GM23338 (cell line): ENCODE results near the gene GTF3C1. TPM values are rescaled to one million over a fixed set of nuclear protein-coding genes. Genes with fewer than 3 reads are reported as not detected.

Experiments
- ATAC-seq: fragments of 200-7000 bp; cut with Tn5 transposase; 3 replicates; pipeline ENCODE4 v1.9.1; 2020
- DNase-seq: peaks from one replicate; pipeline ENCODE4 v3.0.0-alpha.2; 2015; ENCODE audit warnings: low spot score
- H2AFZ ChIP-seq: fragments of 200-600 bp; sonication (generic); 2 replicates; pipeline ENCODE4 v1.8.0; 2016; ENCODE audit warnings: antibody characterized with exemption, mild to moderate bottlenecking, moderate library complexity
- H3F3A ChIP-seq: fragments of 200-600 bp; sonication (generic); replicated peaks from 2 replicates; pipeline ENCODE4 v1.8.0; 2017; ENCODE audit warnings: antibody characterized with exemption, mixed run types, low read depth
- H3K27ac ChIP-seq: fragments of 200-600 bp; sonication (generic); 2 replicates; pipeline ENCODE4 v1.6.1; 2016; ENCODE audit warnings: low read depth
- H3K27me3 ChIP-seq: fragments of 200-600 bp; sonication (generic); 2 replicates; pipeline ENCODE4 v1.8.0; 2016; ENCODE audit warnings: mild to moderate bottlenecking, mixed run types, moderate library complexity; ENCODE audit not compliant: insufficient read depth
- H3K36me3 ChIP-seq: fragments of 200-600 bp; sonication (generic); 2 replicates; pipeline ENCODE4 v1.8.0; 2016; ENCODE audit warnings: mild to moderate bottlenecking; ENCODE audit not compliant: insufficient read depth
- H3K4me1 ChIP-seq: fragments of 200-600 bp; sonication (generic); 2 replicates; pipeline ENCODE4 v1.8.0; 2016; ENCODE audit warnings: mild to moderate bottlenecking, moderate library complexity; ENCODE audit not compliant: insufficient read depth
- H3K4me2 ChIP-seq: fragments of 200-600 bp; sonication (generic); 2 replicates; pipeline ENCODE4 v1.7.1; 2017; ENCODE audit warnings: mixed run types
- H3K4me3 ChIP-seq: fragments of 200-600 bp; sonication (generic); 2 replicates; pipeline ENCODE4 v1.6.1; 2016; ENCODE audit warnings: mixed run types
- H3K79me2 ChIP-seq: fragments of 200-600 bp; sonication (generic); replicated peaks from 2 replicates; pipeline ENCODE4 v1.8.0; 2017; ENCODE audit warnings: mild to moderate bottlenecking; ENCODE audit not compliant: insufficient read depth
- H3K9me2 ChIP-seq: fragments of 200-600 bp; sonication (generic); 2 replicates; pipeline ENCODE4 v1.8.0; 2017; ENCODE audit not compliant: insufficient read depth
- H4K20me1 ChIP-seq: fragments of 200-600 bp; sonication (generic); replicated peaks from 2 replicates; pipeline ENCODE4 v1.8.0; 2017; ENCODE audit warnings: mild to moderate bottlenecking; ENCODE audit not compliant: insufficient read depth
- H3K27ac Mint-ChIP-seq: 2 replicates; pipeline ENCODE4 v1.8.0; 2020; ENCODE audit warnings: inconsistent platforms, mild to moderate bottlenecking, moderate library complexity, mixed read lengths
- H3K27me3 Mint-ChIP-seq: 3 replicates; pipeline ENCODE4 v1.8.0; 2022; ENCODE audit warnings: low read depth, mild to moderate bottlenecking, moderate library complexity, mixed read lengths, inconsistent platforms; ENCODE audit not compliant: insufficient read depth, poor library complexity
- H3K36me3 Mint-ChIP-seq: 3 replicates; pipeline ENCODE4 v1.8.0; 2021; ENCODE audit warnings: low read depth, mild to moderate bottlenecking, inconsistent platforms, moderate library complexity, mixed read lengths
- H3K4me1 Mint-ChIP-seq: 3 replicates; pipeline ENCODE4 v1.8.0; 2020; ENCODE audit warnings: mild to moderate bottlenecking, inconsistent platforms, mixed read lengths
- H3K4me3 Mint-ChIP-seq: 3 replicates; pipeline ENCODE4 v1.8.0; 2021; ENCODE audit warnings: moderate library complexity, mild to moderate bottlenecking, inconsistent platforms, mixed read lengths
- H3K9me3 Mint-ChIP-seq: 3 replicates; pipeline ENCODE4 v1.8.0; 2020; ENCODE audit warnings: moderate library complexity, mild to moderate bottlenecking, inconsistent platforms, mixed read lengths
- CREB1 ChIP-seq: fragments of 250-450 bp; sonication (Bioruptor Pico); IDR thresholded peaks from 2 replicates; pipeline ENCODE4 v1.5.0; 2020; ENCODE audit warnings: low read depth, mild to moderate bottlenecking, moderate library complexity
- EZH2 ChIP-seq: fragments of 200-600 bp; sonication (generic); IDR thresholded peaks from one replicate; pipeline ENCODE4 v1.8.0; 2017; ENCODE audit warnings: antibody characterized with exemption, mild to moderate bottlenecking, low read depth; ENCODE audit not compliant: unreplicated experiment
- EZH2phosphoT487 ChIP-seq: fragments of 200-600 bp; sonication (generic); IDR thresholded peaks from one replicate; pipeline ENCODE4 v1.8.1; 2018; ENCODE audit warnings: antibody characterized with exemption; ENCODE audit not compliant: unreplicated experiment
- JUNB ChIP-seq: IDR thresholded peaks from one replicate; pipeline ENCODE4 v1.6.1; 2016; ENCODE audit warnings: antibody characterized with exemption; ENCODE audit not compliant: unreplicated experiment
- NANOG ChIP-seq: IDR thresholded peaks from 2 replicates; pipeline ENCODE4 v1.6.1; 2016; ENCODE audit warnings: antibody characterized with exemption, borderline replicate concordance
- POLR2AphosphoS5 ChIP-seq: IDR thresholded peaks from 2 replicates; pipeline ENCODE4 v1.6.1; 2016; ENCODE audit warnings: antibody characterized with exemption, low read depth
- STAT1 ChIP-seq: IDR thresholded peaks from one replicate; pipeline ENCODE4 v1.6.1; 2016; ENCODE audit warnings: antibody characterized with exemption; ENCODE audit not compliant: unreplicated experiment
- ZNF114 ChIP-seq: fragments of 250-450 bp; sonication (Bioruptor Pico); IDR thresholded peaks from 2 replicates; pipeline ENCODE4 v1.5.0; 2020; ENCODE audit warnings: mild to moderate bottlenecking, moderate library complexity
- ZNF331 ChIP-seq: fragments of 250-450 bp; sonication (Bioruptor Pico); IDR thresholded peaks from 2 replicates; pipeline ENCODE4 v1.5.0; 2020; ENCODE audit warnings: low read depth, mild to moderate bottlenecking, moderate library complexity
- polyA plus RNA-seq: library from polyadenylated mRNA; unstranded; fragments of >200 nt; fragmentation: Nextera tagmentation; extraction: Ambion mirVana; gene quantifications from 2 replicates; pipeline ENCODE4 v1.2.1, GENCODE V29; 2016
- total RNA-seq: library from RNA; depleted of rRNA; stranded (reverse); fragments of >200 nt; shearing (Covaris generic); gene quantifications from 2 replicates; pipeline ENCODE4 v1.2.3, GENCODE V29; 2014
- TF ChIP-seq, protein P1 (sequence below): IDR thresholded peaks from 2 replicates; pipeline ENCODE4 v1.6.1; 2016; ENCODE audit warnings: antibody characterized with exemption
- TF ChIP-seq, protein P2 (sequence below), 2 experiments: fragments of 200-600 bp in 1 of 2; sonication (generic) in 1 of 2; conservative IDR thresholded peaks; 2 replicates each; pipeline versions ENCODE4 v1.5.1 to v1.6.1; 2016 to 2017; ENCODE audit warnings: antibody characterized with exemption in 2 of 2, low read depth in 2 of 2, mild to moderate bottlenecking in 2 of 2, moderate library complexity in 1 of 2
- TF ChIP-seq, protein P3 (sequence below): fragments of 250-450 bp; sonication (Bioruptor Pico); IDR thresholded peaks from 2 replicates; pipeline ENCODE4 v1.5.0; 2020; ENCODE audit warnings: mild to moderate bottlenecking, moderate library complexity
- TF ChIP-seq, protein P4 (sequence below): IDR thresholded peaks from one replicate; pipeline ENCODE4 v1.6.1; 2018; ENCODE audit warnings: antibody characterized with exemption; ENCODE audit not compliant: unreplicated experiment

The GTF3C1 gene
- total and polyA plus RNA-seq, 2 experiments from 2014 or later: 78.5 to 138 TPM

DNA sequence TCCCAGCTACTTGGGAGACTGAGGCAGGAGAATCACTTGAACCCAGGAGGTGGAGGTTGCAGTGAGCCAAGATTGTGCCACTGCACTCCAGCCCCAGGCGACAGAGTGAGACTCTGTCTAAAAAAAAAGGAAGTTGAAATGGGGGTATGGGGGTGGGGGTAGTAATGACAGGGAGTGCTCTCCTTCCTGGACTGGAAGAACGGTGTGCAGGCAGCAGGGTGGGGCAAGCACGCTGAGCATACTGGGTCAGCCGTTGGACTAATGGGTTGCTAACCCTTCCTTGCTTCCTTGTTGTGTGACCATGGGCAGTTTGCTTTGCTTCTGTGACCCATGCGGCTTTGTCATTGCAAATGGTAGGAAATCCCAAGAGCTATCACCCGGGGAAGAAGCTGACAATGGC is 16.7 kb upstream of the GTF3C1 start:
- Histone ChIP-seq H3K79me2 (no peaks in the 10 kb centered on the region), H3K27ac (no peak overlapping the region), H3K4me2 (no peak overlapping the region), H3K4me1 (no peaks in the 10 kb centered on the region), H2AFZ (no peak overlapping the region), H3K27me3 (no peaks in the 10 kb centered on the region), H3K9me2 (no peaks in the 10 kb centered on the region), H3K36me3 (no peaks in the 10 kb centered on the region), H4K20me1 (peaks cover 2% of the 10 kb centered on the region), H3F3A (no peaks in the 10 kb centered on the region), H3K4me3 (no peak overlapping the region)
- DNase-seq (no peak), ATAC-seq (no peak)
- H3K9me3 Mint-ChIP-seq: no peaks in the 10 kb centered on the region
- no peaks in the 10 kb centered on the region for H3K27me3 Mint-ChIP-seq
- no peak overlapping the region for H3K4me3 Mint-ChIP-seq
- no peaks in the 10 kb centered on the region for H3K4me1 Mint-ChIP-seq
- H3K36me3 Mint-ChIP-seq: no peaks in the 10 kb centered on the region
- H3K27ac Mint-ChIP-seq: no peak overlapping the region
- no peak for TF ChIP-seq ZNF114 (CRISPR knock-in tag)
- TF ChIP-seq, protein P1, sequence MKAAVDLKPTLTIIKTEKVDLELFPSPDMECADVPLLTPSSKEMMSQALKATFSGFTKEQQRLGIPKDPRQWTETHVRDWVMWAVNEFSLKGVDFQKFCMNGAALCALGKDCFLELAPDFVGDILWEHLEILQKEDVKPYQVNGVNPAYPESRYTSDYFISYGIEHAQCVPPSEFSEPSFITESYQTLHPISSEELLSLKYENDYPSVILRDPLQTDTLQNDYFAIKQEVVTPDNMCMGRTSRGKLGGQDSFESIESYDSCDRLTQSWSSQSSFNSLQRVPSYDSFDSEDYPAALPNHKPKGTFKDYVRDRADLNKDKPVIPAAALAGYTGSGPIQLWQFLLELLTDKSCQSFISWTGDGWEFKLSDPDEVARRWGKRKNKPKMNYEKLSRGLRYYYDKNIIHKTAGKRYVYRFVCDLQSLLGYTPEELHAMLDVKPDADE: no peak
- TF ChIP-seq, protein P2, sequence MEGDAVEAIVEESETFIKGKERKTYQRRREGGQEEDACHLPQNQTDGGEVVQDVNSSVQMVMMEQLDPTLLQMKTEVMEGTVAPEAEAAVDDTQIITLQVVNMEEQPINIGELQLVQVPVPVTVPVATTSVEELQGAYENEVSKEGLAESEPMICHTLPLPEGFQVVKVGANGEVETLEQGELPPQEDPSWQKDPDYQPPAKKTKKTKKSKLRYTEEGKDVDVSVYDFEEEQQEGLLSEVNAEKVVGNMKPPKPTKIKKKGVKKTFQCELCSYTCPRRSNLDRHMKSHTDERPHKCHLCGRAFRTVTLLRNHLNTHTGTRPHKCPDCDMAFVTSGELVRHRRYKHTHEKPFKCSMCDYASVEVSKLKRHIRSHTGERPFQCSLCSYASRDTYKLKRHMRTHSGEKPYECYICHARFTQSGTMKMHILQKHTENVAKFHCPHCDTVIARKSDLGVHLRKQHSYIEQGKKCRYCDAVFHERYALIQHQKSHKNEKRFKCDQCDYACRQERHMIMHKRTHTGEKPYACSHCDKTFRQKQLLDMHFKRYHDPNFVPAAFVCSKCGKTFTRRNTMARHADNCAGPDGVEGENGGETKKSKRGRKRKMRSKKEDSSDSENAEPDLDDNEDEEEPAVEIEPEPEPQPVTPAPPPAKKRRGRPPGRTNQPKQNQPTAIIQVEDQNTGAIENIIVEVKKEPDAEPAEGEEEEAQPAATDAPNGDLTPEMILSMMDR (conservative IDR thresholded peaks at IDR 0.05; ENCODE audit: low read depth in 2 of 2): no peak
- TF ChIP-seq, protein P3, sequence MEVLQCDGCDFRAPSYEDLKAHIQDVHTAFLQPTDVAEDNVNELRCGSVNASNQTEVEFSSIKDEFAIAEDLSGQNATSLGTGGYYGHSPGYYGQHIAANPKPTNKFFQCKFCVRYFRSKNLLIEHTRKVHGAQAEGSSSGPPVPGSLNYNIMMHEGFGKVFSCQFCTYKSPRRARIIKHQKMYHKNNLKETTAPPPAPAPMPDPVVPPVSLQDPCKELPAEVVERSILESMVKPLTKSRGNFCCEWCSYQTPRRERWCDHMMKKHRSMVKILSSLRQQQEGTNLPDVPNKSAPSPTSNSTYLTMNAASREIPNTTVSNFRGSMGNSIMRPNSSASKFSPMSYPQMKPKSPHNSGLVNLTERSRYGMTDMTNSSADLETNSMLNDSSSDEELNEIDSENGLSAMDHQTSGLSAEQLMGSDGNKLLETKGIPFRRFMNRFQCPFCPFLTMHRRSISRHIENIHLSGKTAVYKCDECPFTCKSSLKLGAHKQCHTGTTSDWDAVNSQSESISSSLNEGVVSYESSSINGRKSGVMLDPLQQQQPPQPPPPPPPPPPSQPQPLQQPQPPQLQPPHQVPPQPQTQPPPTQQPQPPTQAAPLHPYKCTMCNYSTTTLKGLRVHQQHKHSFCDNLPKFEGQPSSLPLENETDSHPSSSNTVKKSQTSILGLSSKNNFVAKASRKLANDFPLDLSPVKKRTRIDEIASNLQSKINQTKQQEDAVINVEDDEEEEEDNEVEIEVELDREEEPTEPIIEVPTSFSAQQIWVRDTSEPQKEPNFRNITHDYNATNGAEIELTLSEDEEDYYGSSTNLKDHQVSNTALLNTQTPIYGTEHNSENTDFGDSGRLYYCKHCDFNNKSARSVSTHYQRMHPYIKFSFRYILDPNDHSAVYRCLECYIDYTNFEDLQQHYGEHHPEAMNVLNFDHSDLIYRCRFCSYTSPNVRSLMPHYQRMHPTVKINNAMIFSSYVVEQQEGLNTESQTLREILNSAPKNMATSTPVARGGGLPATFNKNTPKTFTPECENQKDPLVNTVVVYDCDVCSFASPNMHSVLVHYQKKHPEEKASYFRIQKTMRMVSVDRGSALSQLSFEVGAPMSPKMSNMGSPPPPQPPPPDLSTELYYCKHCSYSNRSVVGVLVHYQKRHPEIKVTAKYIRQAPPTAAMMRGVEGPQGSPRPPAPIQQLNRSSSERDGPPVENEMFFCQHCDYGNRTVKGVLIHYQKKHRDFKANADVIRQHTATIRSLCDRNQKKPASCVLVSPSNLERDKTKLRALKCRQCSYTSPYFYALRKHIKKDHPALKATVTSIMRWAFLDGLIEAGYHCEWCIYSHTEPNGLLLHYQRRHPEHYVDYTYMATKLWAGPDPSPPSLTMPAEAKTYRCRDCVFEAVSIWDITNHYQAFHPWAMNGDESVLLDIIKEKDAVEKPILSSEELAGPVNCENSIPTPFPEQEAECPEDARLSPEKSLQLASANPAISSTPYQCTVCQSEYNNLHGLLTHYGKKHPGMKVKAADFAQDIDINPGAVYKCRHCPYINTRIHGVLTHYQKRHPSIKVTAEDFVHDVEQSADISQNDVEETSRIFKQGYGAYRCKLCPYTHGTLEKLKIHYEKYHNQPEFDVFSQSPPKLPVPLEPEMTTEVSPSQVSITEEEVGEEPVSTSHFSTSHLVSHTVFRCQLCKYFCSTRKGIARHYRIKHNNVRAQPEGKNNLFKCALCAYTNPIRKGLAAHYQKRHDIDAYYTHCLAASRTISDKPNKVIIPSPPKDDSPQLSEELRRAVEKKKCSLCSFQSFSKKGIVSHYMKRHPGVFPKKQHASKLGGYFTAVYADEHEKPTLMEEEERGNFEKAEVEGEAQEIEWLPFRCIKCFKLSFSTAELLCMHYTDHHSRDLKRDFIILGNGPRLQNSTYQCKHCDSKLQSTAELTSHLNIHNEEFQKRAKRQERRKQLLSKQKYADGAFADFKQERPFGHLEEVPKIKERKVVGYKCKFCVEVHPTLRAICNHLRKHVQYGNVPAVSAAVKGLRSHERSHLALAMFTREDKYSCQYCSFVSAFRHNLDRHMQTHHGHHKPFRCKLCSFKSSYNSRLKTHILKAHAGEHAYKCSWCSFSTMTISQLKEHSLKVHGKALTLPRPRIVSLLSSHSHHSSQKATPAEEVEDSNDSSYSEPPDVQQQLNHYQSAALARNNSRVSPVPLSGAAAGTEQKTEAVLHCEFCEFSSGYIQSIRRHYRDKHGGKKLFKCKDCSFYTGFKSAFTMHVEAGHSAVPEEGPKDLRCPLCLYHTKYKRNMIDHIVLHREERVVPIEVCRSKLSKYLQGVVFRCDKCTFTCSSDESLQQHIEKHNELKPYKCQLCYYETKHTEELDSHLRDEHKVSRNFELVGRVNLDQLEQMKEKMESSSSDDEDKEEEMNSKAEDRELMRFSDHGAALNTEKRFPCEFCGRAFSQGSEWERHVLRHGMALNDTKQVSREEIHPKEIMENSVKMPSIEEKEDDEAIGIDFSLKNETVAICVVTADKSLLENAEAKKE (CRISPR knock-in tag): no peak
- TF ChIP-seq POLR2AphosphoS5: no peak
- TF ChIP-seq ZNF331 (CRISPR knock-in tag): no peak
- TF ChIP-seq STAT1: no peak
- no peak for TF ChIP-seq CREB1 (CRISPR knock-in tag)
- no peak for TF ChIP-seq JUNB
- TF ChIP-seq EZH2: no peak
- TF ChIP-seq, protein P4, sequence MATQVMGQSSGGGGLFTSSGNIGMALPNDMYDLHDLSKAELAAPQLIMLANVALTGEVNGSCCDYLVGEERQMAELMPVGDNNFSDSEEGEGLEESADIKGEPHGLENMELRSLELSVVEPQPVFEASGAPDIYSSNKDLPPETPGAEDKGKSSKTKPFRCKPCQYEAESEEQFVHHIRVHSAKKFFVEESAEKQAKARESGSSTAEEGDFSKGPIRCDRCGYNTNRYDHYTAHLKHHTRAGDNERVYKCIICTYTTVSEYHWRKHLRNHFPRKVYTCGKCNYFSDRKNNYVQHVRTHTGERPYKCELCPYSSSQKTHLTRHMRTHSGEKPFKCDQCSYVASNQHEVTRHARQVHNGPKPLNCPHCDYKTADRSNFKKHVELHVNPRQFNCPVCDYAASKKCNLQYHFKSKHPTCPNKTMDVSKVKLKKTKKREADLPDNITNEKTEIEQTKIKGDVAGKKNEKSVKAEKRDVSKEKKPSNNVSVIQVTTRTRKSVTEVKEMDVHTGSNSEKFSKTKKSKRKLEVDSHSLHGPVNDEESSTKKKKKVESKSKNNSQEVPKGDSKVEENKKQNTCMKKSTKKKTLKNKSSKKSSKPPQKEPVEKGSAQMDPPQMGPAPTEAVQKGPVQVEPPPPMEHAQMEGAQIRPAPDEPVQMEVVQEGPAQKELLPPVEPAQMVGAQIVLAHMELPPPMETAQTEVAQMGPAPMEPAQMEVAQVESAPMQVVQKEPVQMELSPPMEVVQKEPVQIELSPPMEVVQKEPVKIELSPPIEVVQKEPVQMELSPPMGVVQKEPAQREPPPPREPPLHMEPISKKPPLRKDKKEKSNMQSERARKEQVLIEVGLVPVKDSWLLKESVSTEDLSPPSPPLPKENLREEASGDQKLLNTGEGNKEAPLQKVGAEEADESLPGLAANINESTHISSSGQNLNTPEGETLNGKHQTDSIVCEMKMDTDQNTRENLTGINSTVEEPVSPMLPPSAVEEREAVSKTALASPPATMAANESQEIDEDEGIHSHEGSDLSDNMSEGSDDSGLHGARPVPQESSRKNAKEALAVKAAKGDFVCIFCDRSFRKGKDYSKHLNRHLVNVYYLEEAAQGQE: no peak
- no peak for TF ChIP-seq NANOG
- no peak for TF ChIP-seq EZH2phosphoT487
